HPDE6-E6E7 (cell line): ENCODE data around the gene SOX4.

ENCODE experiments used
- DNase-seq: peaks from one replicate; pipeline ENCODE4 v3.0.0; 2011; ENCODE audit warnings: missing footprints; ENCODE audit errors: extremely low spot score

The SOX4 gene

DNA sequence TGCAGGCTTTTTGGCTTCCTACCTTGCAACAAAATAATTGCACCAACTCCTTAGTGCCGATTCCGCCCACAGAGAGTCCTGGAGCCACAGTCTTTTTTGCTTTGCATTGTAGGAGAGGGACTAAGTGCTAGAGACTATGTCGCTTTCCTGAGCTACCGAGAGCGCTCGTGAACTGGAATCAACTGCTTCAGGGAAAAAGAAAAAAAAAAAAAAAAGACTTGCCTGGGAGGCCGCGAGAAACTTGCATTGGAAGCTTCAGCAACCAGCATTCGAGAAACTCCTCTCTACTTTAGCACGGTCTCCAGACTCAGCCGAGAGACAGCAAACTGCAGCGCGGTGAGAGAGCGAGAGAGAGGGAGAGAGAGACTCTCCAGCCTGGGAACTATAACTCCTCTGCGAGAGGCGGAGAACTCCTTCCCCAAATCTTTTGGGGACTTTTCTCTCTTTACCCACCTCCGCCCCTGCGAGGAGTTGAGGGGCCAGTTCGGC, 420 bp downstream of the SOX4 start:
- DNase-seq = no peak

DNA sequence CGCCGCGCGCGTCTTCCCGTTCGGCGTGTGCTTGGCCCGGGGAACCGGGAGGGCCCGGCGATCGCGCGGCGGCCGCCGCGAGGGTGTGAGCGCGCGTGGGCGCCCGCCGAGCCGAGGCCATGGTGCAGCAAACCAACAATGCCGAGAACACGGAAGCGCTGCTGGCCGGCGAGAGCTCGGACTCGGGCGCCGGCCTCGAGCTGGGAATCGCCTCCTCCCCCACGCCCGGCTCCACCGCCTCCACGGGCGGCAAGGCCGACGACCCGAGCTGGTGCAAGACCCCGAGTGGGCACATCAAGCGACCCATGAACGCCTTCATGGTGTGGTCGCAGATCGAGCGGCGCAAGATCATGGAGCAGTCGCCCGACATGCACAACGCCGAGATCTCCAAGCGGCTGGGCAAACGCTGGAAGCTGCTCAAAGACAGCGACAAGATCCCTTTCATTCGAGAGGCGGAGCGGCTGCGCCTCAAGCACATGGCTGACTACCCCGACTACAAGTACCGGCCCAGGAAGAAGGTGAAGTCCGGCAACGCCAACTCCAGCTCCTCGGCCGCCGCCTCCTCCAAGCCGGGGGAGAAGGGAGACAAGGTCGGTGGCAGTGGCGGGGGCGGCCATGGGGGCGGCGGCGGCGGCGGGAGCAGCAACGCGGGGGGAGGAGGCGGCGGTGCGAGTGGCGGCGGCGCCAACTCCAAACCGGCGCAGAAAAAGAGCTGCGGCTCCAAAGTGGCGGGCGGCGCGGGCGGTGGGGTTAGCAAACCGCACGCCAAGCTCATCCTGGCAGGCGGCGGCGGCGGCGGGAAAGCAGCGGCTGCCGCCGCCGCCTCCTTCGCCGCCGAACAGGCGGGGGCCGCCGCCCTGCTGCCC, 1.1 kb downstream of the SOX4 start:
- no peak for DNase-seq

DNA sequence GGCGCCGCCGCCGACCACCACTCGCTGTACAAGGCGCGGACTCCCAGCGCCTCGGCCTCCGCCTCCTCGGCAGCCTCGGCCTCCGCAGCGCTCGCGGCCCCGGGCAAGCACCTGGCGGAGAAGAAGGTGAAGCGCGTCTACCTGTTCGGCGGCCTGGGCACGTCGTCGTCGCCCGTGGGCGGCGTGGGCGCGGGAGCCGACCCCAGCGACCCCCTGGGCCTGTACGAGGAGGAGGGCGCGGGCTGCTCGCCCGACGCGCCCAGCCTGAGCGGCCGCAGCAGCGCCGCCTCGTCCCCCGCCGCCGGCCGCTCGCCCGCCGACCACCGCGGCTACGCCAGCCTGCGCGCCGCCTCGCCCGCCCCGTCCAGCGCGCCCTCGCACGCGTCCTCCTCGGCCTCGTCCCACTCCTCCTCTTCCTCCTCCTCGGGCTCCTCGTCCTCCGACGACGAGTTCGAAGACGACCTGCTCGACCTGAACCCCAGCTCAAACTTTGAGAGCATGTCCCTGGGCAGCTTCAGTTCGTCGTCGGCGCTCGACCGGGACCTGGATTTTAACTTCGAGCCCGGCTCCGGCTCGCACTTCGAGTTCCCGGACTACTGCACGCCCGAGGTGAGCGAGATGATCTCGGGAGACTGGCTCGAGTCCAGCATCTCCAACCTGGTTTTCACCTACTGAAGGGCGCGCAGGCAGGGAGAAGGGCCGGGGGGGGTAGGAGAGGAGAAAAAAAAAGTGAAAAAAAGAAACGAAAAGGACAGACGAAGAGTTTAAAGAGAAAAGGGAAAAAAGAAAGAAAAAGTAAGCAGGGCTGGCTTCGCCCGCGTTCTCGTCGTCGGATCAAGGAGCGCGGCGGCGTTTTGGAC, 2.0 kb downstream of the SOX4 start:
- DNase-seq = no peak

GRCh38 chr6:21596145-21596948, 2.8 kb downstream of the SOX4 start:
- no peak for DNase-seq

- DNase-seq = no peak
Measured at GRCh38 chr6:21596949-21597682, 3.6 kb downstream of the SOX4 start.

DNA sequence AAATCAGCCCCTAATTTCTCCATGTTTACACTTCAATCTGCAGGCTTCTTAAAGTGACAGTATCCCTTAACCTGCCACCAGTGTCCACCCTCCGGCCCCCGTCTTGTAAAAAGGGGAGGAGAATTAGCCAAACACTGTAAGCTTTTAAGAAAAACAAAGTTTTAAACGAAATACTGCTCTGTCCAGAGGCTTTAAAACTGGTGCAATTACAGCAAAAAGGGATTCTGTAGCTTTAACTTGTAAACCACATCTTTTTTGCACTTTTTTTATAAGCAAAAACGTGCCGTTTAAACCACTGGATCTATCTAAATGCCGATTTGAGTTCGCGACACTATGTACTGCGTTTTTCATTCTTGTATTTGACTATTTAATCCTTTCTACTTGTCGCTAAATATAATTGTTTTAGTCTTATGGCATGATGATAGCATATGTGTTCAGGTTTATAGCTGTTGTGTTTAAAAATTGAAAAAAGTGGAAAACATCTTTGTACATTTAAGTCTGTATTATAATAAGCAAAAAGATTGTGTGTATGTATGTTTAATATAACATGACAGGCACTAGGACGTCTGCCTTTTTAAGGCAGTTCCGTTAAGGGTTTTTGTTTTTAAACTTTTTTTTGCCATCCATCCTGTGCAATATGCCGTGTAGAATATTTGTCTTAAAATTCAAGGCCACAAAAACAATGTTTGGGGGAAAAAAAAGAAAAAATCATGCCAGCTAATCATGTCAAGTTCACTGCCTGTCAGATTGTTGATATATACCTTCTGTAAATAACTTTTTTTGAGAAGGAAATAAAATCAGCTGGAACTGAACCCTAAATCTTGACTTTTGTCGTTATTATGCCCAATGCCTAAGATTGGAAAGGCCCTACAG, 4.5 kb downstream of the SOX4 start:
- no peak for DNase-seq

DNA sequence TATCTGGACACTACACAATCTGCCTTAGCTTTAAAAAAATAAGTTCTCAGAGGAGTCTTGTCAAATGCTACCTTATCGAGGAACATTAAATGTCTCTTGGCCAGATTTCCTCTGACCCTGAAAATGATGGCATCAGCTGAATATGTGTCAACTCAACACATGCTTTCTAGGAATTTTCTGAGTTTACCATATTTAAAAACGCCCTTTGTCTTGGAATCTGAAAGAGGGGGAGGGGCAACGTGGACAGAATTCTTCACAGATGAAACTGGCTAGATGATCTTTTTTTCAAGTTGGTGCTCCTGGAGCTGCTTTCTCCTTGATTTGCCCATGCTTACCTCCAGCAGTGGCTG, 5.1 kb downstream of the SOX4 start:
- no peak for DNase-seq

DNA sequence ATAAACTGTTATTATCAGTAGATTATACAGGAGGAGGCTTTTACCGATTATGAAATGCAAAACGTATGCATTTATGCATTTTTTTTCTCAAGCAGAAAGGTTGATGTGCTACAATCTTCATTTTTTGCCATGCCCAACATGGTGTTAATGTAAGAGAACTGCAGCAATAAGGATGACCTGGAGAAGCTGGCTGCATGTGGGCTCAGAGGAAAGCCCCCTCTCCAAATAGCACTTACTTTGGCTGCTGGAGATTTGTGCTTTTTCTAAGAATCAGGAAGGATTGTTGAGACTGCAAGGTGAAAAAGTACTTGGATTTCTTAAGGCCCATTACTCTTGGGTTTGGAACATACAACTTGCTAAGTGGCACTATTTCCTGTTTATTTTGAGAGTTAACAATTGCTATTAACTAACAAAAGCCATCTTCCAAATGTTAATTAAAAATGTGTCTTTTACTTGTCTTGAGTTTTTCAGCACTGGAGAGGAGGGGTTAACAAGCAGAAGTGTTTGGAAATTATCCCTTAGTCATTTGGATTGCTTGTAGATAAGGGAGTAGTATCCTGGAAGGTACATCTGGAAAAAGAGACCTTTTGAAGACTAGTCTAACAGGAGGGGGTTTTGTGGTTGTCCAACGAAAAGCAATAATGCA, 5.6 kb downstream of the SOX4 start:
- no peak for DNase-seq

DNA sequence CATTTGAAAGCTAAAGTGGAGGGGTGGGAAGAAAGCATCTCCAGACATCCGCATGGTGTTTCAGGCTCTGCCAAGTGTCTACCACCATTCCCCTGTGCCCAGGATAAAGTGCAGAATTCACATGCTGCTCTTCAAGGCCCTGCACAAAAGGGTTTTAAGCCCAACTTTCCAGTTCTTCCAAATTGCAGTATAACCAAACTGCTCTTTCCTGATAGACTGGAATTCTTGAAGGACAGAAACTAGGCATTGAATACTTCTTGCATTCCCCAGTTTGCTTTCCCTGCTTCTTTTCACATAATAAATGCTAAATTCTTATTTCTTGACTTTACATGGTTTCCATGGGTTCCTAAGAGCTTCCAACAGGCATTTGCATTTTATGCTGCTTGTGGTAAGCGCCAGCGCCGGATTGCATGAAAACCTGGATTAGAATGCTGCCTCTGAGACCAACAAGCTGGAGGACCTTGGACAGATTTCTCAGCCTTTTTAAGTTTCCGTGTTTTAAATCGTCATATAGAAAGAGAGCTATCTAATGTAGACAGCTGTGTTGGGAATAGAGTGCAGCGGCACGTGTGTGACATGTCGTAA, 7.9 kb downstream of the SOX4 start:
- no peak for DNase-seq

- no peak for DNase-seq
Measured at GRCh38 chr6:21601932-21602390, 8.4 kb downstream of the SOX4 start.

DNA sequence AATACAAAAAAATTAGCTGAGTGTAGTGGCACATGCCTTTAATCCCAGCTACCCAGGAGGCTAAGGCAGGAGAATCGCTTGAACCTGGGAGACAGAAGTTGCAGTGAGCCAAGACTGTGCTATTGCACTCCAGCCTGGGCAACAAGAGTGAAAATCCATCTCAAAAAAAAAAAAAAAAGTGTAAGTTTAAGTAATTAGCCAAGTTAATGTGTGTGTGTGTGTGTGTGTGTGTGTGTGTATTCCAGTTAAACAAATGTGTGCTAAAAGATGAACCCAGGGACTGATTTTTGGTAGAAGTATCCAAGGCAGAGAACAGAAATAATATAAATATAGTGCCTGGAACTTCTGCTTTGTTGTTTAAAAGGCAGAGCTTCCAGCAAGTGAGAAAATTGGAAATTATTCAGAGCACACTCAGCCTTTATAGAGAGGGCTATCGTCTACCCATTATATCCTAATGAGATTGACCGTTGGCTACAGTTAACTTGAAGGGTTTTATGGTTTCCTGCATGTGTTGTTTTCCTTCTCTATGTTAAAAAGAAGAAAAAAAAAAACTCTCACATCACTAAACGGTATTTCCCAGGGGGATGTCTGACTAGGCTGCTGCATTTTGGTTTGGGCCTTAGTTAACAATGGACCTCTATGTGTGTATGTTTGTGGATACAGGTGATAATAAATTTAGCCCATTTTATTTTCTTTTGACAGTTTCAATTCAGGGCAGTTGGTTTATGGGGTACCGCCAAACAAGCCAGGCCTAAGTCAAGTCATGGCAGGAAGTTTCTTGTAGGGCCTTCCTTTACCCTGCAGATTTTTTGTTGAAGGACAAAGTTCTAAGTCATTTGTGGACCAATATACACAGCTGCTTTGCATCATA, 9.8 kb downstream of the SOX4 start:
- no peak for DNase-seq

- no peak for DNase-seq
Measured at GRCh38 chr6:21604081-21604480, 10.5 kb downstream of the SOX4 start.

DNA sequence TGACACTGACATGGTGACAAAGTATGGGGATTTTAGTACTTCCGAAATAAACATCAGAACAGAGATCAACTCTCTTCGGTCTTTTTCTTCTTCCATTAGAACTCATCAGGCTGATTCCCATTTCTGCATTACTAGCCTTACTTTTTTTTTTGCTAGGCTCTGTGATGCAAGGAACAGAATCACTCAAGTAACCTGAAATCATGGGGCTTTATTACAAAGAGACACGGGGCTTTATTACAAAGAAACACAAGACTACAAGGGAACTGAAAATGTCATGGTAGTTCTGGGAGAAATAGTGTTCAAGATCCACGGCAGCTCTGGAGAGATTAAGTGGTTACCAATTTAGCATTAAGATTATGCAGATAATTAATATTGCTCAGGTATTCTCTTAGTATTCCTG, 11.6 kb downstream of the SOX4 start:
- DNase-seq = no peak

DNA sequence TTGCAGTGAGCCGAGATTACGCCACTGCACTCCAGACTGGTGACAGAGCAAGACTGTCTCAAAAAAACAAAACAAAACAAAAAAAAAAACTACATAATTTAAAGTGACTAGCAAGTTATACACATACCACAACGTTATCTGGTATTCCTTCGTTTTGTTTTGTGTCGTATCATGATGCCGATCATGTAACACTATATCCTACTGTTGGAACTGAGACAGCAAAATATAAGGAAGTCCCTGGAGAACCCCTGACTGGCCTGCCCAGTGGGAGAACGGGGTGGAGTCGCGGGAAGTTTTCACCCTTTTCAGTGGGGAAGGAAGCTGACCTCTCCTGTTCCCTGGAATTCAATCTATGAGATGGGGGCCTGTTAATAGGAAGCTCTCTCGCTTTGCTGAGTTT, 15.1 kb downstream of the SOX4 start:
- DNase-seq = no peak

DNA sequence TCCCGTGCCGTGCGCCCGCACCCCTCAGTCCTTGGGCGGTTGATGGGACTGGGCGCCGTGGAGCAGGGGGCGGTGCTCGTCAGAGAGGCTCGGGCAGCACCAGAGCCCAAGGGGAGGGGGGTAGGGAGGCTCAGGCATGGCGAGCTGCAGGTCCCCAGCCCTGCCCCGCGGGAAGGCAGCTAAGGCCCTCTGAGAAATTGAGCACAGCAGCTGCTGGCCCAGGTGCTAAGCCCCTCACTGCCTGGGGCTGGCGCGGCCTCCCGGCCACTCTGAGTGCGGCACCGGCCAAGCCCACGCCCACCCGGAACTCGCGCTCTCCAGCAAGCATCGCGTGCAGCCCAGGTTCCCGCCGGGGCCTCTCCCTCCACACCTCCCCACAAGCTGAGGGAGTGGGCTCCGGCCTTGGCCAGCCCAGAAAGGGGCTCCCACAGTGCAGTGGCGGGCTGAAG, 16.4 kb downstream of the SOX4 start:
- no peak for DNase-seq

DNA sequence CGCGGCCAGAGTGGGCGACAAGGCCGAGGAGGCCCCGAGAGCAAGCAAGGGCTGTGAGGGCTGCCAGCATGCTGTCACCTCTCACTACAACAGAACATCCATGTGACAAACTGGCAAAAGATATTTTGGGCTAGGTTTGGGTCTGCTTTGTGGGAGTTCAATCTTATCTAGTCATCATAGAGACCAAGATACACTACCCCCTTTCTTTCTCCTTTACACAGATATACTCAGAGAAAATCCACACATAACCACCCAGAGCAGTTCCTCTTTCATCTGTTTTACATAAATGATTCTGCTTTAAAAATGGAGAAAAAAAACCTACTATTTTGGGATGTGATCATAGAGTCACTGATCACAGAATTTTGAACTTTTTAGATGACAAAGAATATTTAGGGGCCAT, 16.8 kb downstream of the SOX4 start:
- no peak for DNase-seq

GRCh38 chr6:21611485-21611884, 17.9 kb downstream of the SOX4 start:
- DNase-seq = no peak

- DNase-seq = no peak
Measured at GRCh38 chr6:21612067-21612745, 18.7 kb downstream of the SOX4 start.
